WTC11 (cell line): ENCODE data around the gene FAM89B. TPM values are rescaled to one million over a fixed set of nuclear protein-coding genes. Genes with fewer than 3 reads are reported as not detected.
A peak's percentile ranks its signal among the peaks of the same experiment; 100 is the strongest.

Source experiments
- ATAC-seq: fragments of 200-7000 bp; cut with Tn5 transposase; 2 replicates; pipeline ENCODE4 v1.10.0; 2021; ENCODE audit warnings: mild to moderate bottlenecking, moderate library complexity
- CTCF ChIA-PET: fragments of 300-600 bp; sonication (Branson Sonifier 250); formaldehyde crosslinking; loops from one replicate; lab custom pipeline; 2021; ENCODE audit warnings: antibody characterized with exemption; lab: Charles Lee
- POLR2A ChIA-PET: fragments of 350-600 bp; sonication (Branson Sonifier 250); formaldehyde crosslinking; loops from one replicate; lab custom pipeline; 2021; ENCODE audit warnings: antibody characterized with exemption; lab: Charles Lee
- DNase-seq: peaks from one replicate; pipeline ENCODE4 v3.0.0; 2021; ENCODE audit warnings: low spot score
- H3K27ac Mint-ChIP-seq: 2 replicates; pipeline ENCODE4 v1.8.0; 2021; ENCODE audit warnings: mixed read lengths
- H3K27me3 Mint-ChIP-seq: 2 replicates; pipeline ENCODE4 v1.8.0; 2021; ENCODE audit warnings: low read depth, mild to moderate bottlenecking, moderate library complexity, mixed read lengths
- H3K36me3 Mint-ChIP-seq: 2 replicates; pipeline ENCODE4 v1.8.0; 2021; ENCODE audit warnings: mixed read lengths
- H3K4me1 Mint-ChIP-seq: 2 replicates; pipeline ENCODE4 v1.8.0; 2022; ENCODE audit warnings: mixed read lengths
- H3K4me3 Mint-ChIP-seq: 2 replicates; pipeline ENCODE4 v1.8.0; 2021; ENCODE audit warnings: mild to moderate bottlenecking, moderate library complexity, mixed read lengths
- H3K9me3 Mint-ChIP-seq: 2 replicates; pipeline ENCODE4 v1.8.0; 2021; ENCODE audit warnings: mixed read lengths
- ATF1 ChIP-seq: sonication (generic); formaldehyde crosslinking; IDR thresholded peaks from 2 replicates; pipeline ENCODE4 v1.8.1; 2023; ENCODE audit warnings: mild to moderate bottlenecking, moderate library complexity, missing genetic modification reagents
- JUN ChIP-seq: sonication (generic); formaldehyde crosslinking; IDR thresholded peaks from 2 replicates; pipeline ENCODE4 v1.8.0; 2023; ENCODE audit warnings: mild to moderate bottlenecking, missing genetic modification reagents
- KAT7 ChIP-seq: sonication (generic); formaldehyde crosslinking; IDR thresholded peaks from 2 replicates; pipeline ENCODE4 v1.8.1; 2023; ENCODE audit warnings: missing genetic modification reagents, mild to moderate bottlenecking, borderline replicate concordance
- NFATC4 ChIP-seq: fragments of 250-450 bp; sonication (Bioruptor Pico); IDR thresholded peaks from 2 replicates; pipeline ENCODE4 v1.9.0; 2021; ENCODE audit warnings: mild to moderate bottlenecking
- NR3C1 ChIP-seq: sonication (generic); formaldehyde crosslinking; conservative IDR thresholded peaks from 2 replicates; pipeline ENCODE4 v1.8.1; 2023; ENCODE audit warnings: low read depth, mild to moderate bottlenecking, missing genetic modification reagents
- TEAD4 ChIP-seq: sonication (generic); formaldehyde crosslinking; IDR thresholded peaks from 2 replicates; pipeline ENCODE4 v1.8.0; 2022; ENCODE audit warnings: mild to moderate bottlenecking, missing genetic modification reagents
- ZNF138 ChIP-seq: sonication (generic); formaldehyde crosslinking; conservative IDR thresholded peaks from 2 replicates; pipeline ENCODE4 v1.8.1; 2022; ENCODE audit warnings: mild to moderate bottlenecking, moderate library complexity, missing genetic modification reagents
- ZNF416 ChIP-seq: fragments of 250-450 bp; sonication (Bioruptor Pico); IDR thresholded peaks from 2 replicates; pipeline ENCODE4 v1.9.0; 2021; ENCODE audit warnings: mild to moderate bottlenecking, inconsistent platforms
- total RNA-seq: library from RNA; stranded (reverse); gene quantifications from 3 replicates; pipeline ENCODE4 v1.2.3, GENCODE V29; 2021
- TF ChIP-seq, protein P1 (sequence below): sonication (generic); formaldehyde crosslinking; IDR thresholded peaks from 2 replicates; pipeline ENCODE4 v1.8.0; 2023; ENCODE audit warnings: missing genetic modification reagents, mild to moderate bottlenecking, borderline replicate concordance
- TF ChIP-seq, protein P2 (sequence below): fragments of 250-450 bp; sonication (Bioruptor Pico); IDR thresholded peaks from 2 replicates; pipeline ENCODE4 v2.1.2; 2022; ENCODE audit warnings: mild to moderate bottlenecking, moderate library complexity
- TF ChIP-seq, protein P3 (sequence below): sonication (generic); formaldehyde crosslinking; IDR thresholded peaks from 2 replicates; pipeline ENCODE4 v1.8.0; 2022; ENCODE audit warnings: missing genetic modification reagents
- TF ChIP-seq, protein P4 (sequence below): sonication (generic); formaldehyde crosslinking; conservative IDR thresholded peaks from 2 replicates; pipeline ENCODE4 v1.8.1; 2023; ENCODE audit warnings: mild to moderate bottlenecking, low read depth, missing genetic modification reagents, moderate library complexity

FAM89B gene
- total RNA-seq, 1 experiment from 2014 or later, result 13.3 TPM

DNA sequence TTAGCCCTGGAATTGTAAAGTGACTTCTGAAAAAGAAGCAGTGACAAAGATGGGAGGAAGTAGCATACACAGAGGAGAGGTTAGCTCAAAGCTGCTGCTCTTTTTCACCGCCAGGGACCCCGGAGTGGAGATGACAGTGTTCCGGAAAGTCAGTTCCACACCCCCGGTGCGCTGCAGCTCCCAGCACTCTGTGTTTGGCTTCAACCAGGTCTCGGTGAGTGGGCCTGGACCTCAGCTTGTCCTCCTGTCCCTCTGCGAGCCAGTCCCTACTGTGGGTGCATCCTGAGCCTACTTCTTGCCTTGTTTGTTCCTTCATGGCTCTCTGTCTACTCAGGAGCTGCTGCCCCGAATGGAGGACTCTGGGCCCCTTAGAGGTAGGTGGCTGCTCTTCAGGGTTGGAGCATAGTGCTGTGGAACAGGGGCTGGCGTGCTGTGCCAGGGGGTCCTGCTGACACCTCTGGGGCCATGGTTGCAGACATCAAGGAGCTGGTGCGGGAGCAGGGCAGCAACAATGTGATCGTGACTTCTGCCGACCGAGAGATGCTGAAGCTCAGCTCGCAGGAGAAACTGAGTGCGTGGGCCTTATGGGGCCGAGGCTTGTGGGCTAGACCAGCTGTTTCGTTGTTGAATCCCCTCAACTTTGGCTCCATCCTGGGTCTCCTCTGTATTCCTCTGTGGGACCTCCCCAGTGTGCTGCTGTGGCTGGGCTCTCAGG is 45.0 kb downstream of the FAM89B start:
- H3K36me3 Mint-ChIP-seq, result peaks cover 13% of the 10 kb centered on the region
- ChIA-PET POLR2A (no interaction called here), CTCF (interaction anchor here (1.0 to 2.0 kb wide), 2 partner anchors 9 to 24 kb away, joined by 3 to 6 read pairs; no protein-coding TSS in a partner anchor)

More for the DNA sequence above, 45.0 kb downstream of the FAM89B start:
- DNase-seq, result no peak
- H3K4me1 Mint-ChIP-seq, result peaks cover 16% of the 10 kb centered on the region
- no peak for ATAC-seq
- H3K9me3 Mint-ChIP-seq, result no peaks in the 10 kb centered on the region
- no peaks in the 10 kb centered on the region; the same call in 1 of the 2 replicates for H3K27me3 Mint-ChIP-seq
- peak overlapping the region; percentile 94 for H3K4me3 Mint-ChIP-seq
- TF ChIP-seq NFATC4 (CRISPR knock-in tag), result no peak
- TF ChIP-seq, protein P1, sequence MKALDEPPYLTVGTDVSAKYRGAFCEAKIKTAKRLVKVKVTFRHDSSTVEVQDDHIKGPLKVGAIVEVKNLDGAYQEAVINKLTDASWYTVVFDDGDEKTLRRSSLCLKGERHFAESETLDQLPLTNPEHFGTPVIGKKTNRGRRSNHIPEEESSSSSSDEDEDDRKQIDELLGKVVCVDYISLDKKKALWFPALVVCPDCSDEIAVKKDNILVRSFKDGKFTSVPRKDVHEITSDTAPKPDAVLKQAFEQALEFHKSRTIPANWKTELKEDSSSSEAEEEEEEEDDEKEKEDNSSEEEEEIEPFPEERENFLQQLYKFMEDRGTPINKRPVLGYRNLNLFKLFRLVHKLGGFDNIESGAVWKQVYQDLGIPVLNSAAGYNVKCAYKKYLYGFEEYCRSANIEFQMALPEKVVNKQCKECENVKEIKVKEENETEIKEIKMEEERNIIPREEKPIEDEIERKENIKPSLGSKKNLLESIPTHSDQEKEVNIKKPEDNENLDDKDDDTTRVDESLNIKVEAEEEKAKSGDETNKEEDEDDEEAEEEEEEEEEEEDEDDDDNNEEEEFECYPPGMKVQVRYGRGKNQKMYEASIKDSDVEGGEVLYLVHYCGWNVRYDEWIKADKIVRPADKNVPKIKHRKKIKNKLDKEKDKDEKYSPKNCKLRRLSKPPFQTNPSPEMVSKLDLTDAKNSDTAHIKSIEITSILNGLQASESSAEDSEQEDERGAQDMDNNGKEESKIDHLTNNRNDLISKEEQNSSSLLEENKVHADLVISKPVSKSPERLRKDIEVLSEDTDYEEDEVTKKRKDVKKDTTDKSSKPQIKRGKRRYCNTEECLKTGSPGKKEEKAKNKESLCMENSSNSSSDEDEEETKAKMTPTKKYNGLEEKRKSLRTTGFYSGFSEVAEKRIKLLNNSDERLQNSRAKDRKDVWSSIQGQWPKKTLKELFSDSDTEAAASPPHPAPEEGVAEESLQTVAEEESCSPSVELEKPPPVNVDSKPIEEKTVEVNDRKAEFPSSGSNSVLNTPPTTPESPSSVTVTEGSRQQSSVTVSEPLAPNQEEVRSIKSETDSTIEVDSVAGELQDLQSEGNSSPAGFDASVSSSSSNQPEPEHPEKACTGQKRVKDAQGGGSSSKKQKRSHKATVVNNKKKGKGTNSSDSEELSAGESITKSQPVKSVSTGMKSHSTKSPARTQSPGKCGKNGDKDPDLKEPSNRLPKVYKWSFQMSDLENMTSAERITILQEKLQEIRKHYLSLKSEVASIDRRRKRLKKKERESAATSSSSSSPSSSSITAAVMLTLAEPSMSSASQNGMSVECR, result no peak
- TF ChIP-seq ZNF416 (CRISPR knock-in tag), result no peak
- no peak for TF ChIP-seq ZNF138
- TF ChIP-seq JUN, result no peak
- no peak for TF ChIP-seq ATF1
- TF ChIP-seq NR3C1 (CRISPR knock-in tag), result no peak
- TF ChIP-seq, protein P2, sequence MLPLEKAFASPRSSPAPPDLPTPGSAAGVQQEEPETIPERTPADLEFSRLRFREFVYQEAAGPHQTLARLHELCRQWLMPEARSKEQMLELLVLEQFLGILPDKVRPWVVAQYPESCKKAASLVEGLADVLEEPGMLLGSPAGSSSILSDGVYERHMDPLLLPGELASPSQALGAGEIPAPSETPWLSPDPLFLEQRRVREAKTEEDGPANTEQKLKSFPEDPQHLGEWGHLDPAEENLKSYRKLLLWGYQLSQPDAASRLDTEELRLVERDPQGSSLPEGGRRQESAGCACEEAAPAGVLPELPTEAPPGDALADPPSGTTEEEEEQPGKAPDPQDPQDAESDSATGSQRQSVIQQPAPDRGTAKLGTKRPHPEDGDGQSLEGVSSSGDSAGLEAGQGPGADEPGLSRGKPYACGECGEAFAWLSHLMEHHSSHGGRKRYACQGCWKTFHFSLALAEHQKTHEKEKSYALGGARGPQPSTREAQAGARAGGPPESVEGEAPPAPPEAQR, result no peak
- TF ChIP-seq, protein P3, sequence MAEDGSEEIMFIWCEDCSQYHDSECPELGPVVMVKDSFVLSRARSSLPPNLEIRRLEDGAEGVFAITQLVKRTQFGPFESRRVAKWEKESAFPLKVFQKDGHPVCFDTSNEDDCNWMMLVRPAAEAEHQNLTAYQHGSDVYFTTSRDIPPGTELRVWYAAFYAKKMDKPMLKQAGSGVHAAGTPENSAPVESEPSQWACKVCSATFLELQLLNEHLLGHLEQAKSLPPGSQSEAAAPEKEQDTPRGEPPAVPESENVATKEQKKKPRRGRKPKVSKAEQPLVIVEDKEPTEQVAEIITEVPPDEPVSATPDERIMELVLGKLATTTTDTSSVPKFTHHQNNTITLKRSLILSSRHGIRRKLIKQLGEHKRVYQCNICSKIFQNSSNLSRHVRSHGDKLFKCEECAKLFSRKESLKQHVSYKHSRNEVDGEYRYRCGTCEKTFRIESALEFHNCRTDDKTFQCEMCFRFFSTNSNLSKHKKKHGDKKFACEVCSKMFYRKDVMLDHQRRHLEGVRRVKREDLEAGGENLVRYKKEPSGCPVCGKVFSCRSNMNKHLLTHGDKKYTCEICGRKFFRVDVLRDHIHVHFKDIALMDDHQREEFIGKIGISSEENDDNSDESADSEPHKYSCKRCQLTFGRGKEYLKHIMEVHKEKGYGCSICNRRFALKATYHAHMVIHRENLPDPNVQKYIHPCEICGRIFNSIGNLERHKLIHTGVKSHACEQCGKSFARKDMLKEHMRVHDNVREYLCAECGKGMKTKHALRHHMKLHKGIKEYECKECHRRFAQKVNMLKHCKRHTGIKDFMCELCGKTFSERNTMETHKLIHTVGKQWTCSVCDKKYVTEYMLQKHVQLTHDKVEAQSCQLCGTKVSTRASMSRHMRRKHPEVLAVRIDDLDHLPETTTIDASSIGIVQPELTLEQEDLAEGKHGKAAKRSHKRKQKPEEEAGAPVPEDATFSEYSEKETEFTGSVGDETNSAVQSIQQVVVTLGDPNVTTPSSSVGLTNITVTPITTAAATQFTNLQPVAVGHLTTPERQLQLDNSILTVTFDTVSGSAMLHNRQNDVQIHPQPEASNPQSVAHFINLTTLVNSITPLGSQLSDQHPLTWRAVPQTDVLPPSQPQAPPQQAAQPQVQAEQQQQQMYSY (CRISPR knock-in tag), result no peak
- TF ChIP-seq KAT7 (CRISPR knock-in tag), result no peak
- TF ChIP-seq, protein P4, sequence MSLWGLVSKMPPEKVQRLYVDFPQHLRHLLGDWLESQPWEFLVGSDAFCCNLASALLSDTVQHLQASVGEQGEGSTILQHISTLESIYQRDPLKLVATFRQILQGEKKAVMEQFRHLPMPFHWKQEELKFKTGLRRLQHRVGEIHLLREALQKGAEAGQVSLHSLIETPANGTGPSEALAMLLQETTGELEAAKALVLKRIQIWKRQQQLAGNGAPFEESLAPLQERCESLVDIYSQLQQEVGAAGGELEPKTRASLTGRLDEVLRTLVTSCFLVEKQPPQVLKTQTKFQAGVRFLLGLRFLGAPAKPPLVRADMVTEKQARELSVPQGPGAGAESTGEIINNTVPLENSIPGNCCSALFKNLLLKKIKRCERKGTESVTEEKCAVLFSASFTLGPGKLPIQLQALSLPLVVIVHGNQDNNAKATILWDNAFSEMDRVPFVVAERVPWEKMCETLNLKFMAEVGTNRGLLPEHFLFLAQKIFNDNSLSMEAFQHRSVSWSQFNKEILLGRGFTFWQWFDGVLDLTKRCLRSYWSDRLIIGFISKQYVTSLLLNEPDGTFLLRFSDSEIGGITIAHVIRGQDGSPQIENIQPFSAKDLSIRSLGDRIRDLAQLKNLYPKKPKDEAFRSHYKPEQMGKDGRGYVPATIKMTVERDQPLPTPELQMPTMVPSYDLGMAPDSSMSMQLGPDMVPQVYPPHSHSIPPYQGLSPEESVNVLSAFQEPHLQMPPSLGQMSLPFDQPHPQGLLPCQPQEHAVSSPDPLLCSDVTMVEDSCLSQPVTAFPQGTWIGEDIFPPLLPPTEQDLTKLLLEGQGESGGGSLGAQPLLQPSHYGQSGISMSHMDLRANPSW (CRISPR knock-in tag), result no peak
- no peak for TF ChIP-seq TEAD4 (CRISPR knock-in tag)
- no peak overlapping the region for H3K27ac Mint-ChIP-seq
